Stimulated activated CD8-positive, alpha-beta memory T cell treated with anti-CD3 and anti-CD28 coated beads, Interleukin-4, amount 100 ng/mL, for 48 hours (primary cell): Measurements from ENCODE around the gene METTL16.
"Not testable (repeated sequence)": the region's sequence is repeated elsewhere in the genome, so short reads cannot be mapped to it uniquely, and the experiment has no call there.

Experiments used
- DNase-seq: peaks from one replicate; pipeline ENCODE4 v3.0.0-alpha.2; 2020

The METTL16 gene, protein sequence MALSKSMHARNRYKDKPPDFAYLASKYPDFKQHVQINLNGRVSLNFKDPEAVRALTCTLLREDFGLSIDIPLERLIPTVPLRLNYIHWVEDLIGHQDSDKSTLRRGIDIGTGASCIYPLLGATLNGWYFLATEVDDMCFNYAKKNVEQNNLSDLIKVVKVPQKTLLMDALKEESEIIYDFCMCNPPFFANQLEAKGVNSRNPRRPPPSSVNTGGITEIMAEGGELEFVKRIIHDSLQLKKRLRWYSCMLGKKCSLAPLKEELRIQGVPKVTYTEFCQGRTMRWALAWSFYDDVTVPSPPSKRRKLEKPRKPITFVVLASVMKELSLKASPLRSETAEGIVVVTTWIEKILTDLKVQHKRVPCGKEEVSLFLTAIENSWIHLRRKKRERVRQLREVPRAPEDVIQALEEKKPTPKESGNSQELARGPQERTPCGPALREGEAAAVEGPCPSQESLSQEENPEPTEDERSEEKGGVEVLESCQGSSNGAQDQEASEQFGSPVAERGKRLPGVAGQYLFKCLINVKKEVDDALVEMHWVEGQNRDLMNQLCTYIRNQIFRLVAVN

GRCh38 chr17:2511462-2512369 lies at the start of gene METTL16:
TSS of gene METTL16 (minus strand) at chr17:2511888. CDS start at chr17:2502331, 9,557 bp downstream.
- peak; percentile 99 for DNase-seq

GRCh38 chr17:2560658-2561057 lies 49.0 kb upstream of the METTL16 start:
- no peak for DNase-seq

- DNase-seq, result no peak
These were observed 40.2 kb upstream of the METTL16 start for GRCh38 chr17:2551928-2552327.

DNA sequence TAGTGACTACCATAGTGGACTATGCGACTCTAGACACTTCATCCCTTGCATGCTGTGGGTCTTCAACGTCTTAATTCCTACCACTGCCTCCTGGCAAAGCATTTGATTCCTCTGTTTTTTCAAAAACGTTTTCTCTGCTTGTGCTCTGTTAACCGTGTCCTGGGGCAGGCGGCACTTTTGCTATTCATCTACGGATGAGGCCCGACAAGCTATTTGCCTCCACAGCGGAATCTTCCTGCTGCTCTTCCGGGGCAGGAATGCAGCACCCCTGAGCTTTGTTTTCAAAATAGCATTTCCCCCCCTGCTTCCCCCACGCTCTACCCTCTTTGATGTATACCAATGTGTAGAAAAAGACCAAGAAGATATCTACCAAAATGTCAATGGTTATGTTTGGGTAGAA lies 39.8 kb upstream of the METTL16 start:
- DNase-seq, result no peak

GRCh38 chr17:2549392-2550211 lies 37.9 kb upstream of the METTL16 start:
- no peak for DNase-seq

- DNase-seq, result not testable (repeated sequence)
These were observed 36.3 kb upstream of the METTL16 start for GRCh38 chr17:2548026-2548425.

DNA sequence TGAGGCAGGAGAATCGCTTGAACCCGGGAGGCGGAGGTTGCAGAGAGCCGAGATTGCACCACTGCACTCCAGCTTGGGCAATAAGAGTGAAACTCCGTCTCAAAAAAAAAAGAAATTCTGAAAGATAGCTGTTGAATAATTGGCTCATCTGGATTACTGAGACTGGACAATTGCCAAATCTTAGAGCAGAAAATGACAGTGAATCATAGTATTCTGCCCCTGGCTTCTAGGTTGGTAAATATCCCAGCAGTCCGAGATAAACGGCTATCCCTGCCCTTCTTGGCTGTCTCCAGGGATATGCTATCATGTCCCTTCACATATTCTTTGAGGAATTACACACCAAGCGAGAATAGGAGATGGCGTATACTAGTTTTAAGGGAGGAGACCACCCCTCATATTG lies 35.5 kb upstream of the METTL16 start:
- DNase-seq, result no peak

DNA sequence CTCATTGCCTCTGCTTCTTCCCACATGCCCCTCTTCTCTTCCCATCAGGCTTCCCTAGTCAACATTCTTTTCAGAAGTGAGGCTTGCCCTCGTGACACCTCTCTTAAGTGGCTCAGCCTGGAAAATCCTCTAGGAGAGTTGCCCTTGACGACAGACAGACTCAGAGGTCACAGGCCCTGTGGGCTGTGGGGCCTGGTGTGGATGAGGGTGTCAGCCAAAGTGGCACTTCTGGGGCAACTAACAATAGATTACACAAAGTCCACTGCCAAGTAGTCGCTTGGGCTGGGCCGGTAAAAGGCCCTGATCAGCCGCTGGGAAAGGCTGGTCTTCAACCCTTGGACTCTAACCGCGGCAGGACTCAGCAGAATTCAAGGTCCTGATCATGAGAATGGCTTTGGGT lies 33.7 kb upstream of the METTL16 start:
- no peak for DNase-seq

GRCh38 chr17:2542456-2542855 lies 30.8 kb upstream of the METTL16 start:
- no peak for DNase-seq

- DNase-seq, result no peak
These were observed 30.4 kb upstream of the METTL16 start for GRCh38 chr17:2542056-2542455.

GRCh38 chr17:2537579-2537978 lies 25.9 kb upstream of the METTL16 start:
- DNase-seq, result not testable (repeated sequence)

GRCh38 chr17:2532146-2532720 lies 20.5 kb upstream of the METTL16 start:
- DNase-seq, result no peak

DNA sequence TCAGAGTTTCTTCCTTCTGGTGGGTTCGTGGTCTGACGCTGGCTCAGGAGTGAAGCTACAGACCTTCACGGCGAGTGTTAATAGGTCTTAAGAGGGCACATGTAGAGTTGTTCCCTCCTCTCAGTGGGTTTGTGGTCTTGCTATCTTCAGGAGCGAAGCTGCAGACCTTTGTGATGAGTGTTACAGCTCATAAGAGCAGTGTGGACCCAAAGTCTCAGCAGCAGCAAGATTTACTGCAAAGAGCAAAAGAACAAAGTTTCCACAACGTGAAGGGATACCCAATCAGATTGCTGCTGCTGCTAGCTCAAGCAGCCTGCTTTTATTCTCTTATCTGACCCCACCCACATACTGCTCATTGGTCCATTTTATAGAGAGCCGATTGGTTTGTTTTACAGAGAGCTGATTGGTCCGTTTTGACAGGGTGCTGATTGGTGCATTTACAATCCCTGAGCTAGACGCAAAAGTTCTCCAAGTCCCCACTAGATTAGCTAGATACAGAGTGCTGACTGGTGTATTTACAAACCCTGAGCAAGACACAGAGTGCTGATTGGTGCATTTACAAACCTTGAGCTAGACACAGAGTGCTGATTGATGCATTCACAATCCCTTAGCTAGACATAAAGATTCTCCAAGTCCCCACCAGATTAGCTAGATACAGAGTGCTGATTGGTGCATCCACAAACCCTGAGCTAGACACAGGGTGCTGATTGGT lies 19.7 kb upstream of the METTL16 start:
- DNase-seq, result peak; percentile 33

DNA sequence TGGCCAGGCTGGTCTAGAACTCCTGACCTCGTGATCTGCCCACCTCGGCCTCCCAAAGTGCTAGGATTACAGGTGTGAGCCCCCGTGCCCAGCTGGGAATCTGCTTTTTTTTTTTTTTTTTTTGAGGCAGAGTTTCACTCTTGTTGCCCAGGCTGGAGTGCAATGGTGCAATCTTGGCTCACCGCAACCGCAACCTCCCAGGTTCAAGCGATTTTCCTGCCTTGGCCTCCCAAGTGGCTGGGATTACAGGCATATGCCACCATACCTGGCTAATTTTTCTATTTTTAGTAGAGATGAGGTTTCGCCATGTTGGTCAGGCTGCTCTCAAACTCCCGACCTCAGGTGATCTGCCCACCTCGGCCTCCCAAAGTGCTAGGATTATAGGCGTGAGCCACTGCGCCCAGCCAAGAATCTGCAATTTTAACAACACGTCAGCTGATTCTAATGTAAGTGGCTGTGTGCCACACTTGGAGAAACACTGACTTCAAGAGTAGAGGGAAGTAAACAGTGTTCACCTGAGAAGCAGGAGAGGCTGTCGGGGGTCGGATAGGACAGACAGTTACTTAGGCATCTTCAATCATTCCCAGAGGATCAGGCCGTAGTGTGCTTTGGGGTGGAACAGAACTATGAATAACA lies 10.2 kb upstream of the METTL16 start:
- DNase-seq, result not testable (repeated sequence)

- no peak for DNase-seq
These were observed 9.6 kb upstream of the METTL16 start for GRCh38 chr17:2521257-2521656.

DNA sequence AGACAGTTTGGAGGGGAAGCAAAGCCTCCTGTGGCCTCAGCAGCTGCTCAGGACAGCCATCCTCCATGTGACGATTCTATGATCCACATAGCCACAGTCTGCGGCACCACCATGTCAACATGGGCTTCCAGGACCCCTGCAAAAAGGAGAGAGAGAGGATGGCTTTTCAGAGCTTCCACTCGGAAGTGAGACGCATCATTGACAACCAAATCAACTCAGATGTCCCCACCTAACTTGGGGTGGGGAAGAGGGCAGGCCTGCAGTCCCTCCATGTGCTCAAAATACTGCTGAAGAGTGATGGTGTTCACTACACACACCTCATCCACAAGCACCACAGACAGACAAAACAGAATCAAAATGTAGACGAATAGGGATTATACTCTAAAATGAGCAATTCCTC lies 5.9 kb upstream of the METTL16 start:
- DNase-seq, result no peak

DNA sequence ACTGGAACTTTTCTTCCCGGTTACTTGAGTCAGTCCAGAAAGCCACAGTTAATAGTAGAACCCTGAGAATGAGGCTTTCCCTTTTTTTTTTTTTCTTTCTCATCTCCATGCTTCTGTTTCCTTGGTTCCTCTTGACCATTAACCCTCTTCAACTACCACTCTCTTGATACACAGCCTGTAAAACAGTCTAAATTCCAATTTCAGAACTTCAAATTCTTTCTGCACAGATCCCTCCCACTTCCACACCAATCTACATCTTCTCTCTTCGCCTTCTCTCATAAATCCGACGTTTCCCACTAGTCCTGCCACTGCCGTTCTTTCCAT lies 588 bp downstream of the METTL16 start:
- DNase-seq, result no peak

- DNase-seq, result no peak
These were observed 1.1 kb downstream of the METTL16 start for GRCh38 chr17:2510559-2510958.

DNA sequence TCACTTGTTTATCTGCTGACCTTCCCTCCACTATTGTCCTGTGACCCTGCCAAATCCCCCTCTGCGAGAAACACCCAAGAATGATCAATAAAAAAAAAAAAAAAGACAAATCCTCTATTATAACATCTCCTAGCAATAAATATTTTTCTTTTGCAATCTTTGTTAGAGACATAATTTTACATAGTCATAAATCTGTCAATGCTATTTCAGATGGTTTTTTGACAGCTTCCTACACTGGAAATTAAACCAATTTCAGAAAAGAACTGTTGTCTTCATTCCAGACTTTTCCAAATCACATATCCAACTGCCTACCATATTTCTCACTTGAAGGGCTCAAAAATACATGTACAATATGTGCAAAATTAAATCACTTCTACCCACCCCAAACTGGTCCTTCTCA lies 3.7 kb downstream of the METTL16 start:
- no peak for DNase-seq

- DNase-seq, result not testable (repeated sequence)
These were observed 4.7 kb downstream of the METTL16 start for GRCh38 chr17:2507015-2507414.

DNA sequence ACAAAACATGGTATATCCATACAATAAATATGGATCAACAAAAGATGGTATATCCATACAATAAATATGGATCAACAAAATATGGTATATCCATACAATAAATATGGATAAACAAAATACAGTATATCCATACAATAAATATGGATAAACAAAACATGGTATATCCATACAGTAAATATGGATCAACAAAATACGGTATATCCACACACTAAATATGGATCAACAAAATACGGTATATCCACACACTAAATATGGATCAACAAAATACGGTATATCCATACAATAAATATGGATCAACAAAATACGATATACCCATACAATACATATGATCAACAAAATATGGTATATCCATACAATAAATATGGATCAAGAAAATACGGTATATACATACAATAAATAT lies 8.1 kb downstream of the METTL16 start:
- DNase-seq, result no peak
